ENCODE results near the gene DET1.
"Not testable (repeated sequence)": the region's sequence is repeated elsewhere in the genome, so short reads cannot be mapped to it uniquely, and the experiment has no call there.

The DET1 gene

DNA sequence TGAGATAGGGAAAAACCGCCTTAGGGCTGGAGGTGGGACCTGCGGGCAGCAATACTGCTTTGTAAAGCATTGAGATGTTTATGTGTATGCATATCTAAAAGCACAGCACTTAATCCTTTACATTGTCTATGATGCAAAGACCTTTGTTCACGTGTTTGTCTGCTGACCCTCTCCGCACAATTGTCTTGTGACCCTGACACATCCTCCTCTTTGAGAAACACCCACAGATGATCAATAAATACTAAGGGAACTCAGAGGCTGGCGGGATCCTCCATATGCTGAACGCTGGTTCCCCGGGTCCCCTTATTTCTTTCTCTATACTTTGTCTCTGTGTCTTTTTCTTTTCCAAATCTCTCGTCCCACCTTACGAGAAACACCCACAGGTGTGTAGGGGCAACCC lies 5.4 kb downstream of the DET1 start:
- not testable (repeated sequence) for DNase-seq (ENCODE audit: low read depth, low spot score)

DNA sequence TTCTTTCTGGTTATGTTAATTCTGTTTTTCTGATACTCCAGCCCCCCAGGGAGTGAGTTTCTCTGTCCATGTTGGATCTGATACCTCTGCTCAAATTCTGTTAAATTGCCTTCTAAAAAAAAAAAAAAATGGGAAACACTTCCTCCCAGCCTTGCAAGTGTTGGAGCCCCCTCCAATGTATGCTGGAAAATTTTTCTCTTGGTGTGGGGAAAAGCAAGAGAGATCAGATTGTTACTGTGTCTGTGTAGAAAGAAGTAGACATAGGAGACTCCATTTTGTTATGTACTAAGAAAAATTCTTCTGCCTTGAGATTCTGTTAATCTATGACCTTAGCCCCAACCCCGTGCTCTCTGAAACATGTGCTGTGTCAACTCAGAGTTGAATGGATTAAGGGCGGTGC lies 6.1 kb downstream of the DET1 start:
- DNase-seq (ENCODE audit: low read depth, low spot score): not testable (repeated sequence)

DNA sequence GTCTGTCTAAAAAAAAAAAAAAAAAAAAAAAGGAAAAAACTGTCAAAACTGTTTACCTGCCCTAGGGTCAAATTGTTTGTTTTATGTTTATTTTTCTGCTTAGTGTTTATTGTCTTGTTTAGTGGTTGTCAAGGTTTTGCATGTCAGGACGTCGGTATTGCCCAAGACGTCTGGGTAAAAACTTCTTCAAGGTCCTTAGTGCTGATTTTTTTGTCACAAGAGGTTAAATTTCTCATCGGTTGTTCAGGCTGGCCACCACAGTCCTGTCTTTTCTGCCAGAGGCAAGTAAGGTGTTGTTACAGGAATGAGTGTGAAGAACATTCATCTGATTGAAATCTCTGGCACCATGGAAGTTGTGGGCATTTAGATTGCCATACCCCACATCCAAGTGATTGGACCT lies 7.0 kb downstream of the DET1 start:
- no peak for DNase-seq (ENCODE audit: low read depth, low spot score)

DNA sequence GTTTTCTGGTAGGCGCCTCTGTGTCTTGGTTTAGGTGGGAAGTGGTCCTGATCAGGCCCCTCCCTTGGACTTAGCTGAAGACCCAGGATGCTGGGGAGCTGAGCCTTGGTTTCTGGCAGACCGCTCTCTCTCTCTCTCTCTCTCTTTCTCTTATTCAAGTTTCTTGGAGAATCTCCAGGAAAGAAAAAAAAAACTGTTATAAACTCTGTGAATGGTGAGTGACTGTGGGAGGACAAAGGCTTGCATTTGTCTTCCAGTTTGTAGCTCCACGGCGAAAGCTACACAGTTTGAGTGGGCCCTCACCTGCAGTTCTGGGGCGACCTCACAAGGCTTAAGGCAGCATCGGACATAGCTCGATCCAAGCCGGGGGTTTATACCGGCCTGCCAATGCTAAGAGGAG lies 7.5 kb downstream of the DET1 start:
- no peak for DNase-seq (ENCODE audit: low read depth, low spot score)

DNA sequence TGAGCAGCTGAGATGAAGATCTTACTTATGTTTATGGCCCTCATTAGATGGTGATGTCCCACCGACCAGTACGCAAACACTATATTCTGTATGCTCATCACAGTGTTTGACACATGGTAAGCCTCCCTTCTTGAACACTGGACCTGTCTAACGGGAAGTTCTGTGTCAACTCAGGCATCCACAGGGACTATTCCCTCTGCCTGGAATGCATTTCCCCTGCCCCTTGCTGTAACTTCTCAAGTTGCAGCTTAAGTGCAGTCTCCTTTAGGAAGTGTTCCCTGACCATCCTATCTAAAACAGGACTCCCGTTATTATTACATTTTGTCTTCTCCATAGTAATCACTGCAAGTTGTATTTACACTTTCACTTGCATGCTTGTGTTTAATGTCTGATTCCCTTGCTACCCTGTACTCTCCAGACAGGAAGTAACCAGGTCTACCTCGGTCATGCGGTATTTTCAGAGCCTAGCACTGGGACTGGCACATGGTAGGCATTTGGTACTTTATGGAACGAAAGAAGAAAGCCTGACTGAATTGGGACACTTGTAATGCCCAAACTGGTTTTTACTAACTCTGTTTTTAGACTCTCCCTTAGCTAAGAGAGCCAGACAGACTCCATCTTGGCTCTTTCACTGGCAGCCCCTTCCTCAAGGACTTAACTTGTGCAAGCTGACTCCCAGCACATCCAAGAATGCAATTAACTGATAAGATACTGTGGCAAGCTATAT lies 8.7 kb downstream of the DET1 start:
- no peak for DNase-seq (ENCODE audit: low read depth, low spot score)

GRCh38 chr15:88535607-88536313 lies 10.7 kb downstream of the DET1 start:
- no peak for DNase-seq (ENCODE audit: low read depth, low spot score)

- DNase-seq (ENCODE audit: low read depth, low spot score): no peak
Measured at GRCh38 chr15:88535100-88535499, 11.4 kb downstream of the DET1 start.

DNA sequence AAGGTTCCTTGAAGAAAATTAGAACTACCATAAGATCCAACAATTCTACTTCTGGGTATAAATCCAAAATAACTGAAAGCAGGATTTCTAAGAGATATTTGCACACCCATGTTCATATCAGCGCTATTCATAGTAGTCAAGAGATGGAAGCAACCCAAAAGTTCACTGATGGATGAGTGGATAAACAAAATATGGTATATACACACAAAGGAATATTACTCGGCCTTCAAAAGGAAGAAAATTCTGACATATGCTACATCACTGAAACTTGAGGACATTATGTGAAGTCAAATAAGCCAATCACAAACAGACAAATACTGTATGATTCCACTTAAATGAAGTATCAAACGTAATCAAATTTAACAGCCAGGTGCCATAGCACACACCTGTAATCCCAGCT lies 13.1 kb downstream of the DET1 start:
- no peak for DNase-seq (ENCODE audit: low read depth, low spot score)

GRCh38 chr15:88529021-88529630 lies 17.4 kb downstream of the DET1 start:
- no peak for DNase-seq (ENCODE audit: low read depth, low spot score)

DNA sequence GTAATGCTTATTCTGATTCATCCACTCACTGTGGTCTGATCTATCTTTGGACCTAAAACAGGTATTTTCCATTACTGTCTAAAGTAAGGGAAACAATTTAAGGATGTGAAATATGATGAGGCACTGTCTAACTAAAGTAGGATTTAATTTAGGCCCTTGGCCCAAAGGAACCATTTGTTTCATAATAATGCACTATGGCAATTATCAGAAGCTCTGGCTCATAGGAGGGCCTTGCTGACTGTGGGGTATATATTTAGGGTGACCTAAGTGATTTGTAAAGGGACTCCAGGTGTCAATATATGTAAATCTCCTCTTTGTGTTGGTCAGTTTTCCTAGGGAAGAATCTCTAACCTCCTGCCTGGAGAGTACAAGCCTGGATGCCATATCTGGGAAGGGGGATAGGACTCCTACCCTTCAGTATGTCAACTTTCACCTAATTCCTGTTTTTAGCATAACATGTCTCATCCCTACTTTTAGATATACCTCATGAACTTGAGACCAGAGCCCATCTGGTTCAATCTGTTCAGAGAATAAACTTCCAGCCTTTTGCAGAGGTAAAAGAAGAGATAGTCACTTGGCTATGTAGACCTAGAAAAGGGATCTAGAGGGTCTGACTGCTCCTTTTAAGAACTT lies 20.1 kb downstream of the DET1 start:
- DNase-seq (ENCODE audit: low read depth, low spot score): no peak

GRCh38 chr15:88525418-88525817 lies 21.1 kb downstream of the DET1 start:
- no peak for DNase-seq (ENCODE audit: low read depth, low spot score)

DNA sequence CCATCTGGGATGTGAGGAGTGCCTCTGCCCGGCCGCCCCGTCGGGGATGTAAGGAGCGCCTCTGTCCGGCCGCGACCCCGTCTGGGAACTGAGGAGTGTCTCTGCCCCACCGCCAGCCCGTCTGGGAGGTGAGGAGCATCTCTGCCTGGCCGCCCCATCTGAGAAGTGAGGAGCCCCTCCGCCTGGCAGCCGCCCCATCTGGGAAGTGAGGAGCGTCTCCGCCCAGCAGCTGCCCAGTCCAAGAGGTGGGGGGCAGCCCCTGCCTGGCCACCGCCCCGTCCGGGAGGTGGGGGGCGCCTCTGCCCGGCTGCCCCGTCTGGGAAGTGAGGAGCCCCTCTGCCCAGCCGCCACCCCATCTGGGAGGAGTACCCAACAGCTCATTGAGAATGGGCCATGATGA lies 22.4 kb downstream of the DET1 start:
- not testable (repeated sequence) for DNase-seq (ENCODE audit: low read depth, low spot score)

DNA sequence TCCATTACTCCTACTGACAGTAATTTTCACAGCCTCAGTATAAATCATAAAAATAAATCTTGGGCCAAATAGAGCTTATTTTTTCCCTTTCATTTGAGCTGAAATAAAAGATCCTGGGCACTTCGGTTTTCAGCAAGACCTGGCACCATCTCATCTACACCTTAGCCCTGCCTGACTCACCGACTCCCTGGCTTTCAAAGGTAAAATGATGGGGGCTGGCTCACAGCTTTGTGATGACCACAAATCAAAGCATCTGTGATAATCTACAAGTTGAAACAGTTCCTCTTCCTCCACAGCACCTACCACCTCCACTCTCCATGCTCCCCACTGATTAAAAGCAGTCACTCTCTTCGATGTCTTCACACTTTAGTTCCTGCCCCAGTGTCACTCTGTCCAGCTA lies 27.6 kb downstream of the DET1 start:
- DNase-seq (ENCODE audit: low read depth, low spot score): no peak

DNA sequence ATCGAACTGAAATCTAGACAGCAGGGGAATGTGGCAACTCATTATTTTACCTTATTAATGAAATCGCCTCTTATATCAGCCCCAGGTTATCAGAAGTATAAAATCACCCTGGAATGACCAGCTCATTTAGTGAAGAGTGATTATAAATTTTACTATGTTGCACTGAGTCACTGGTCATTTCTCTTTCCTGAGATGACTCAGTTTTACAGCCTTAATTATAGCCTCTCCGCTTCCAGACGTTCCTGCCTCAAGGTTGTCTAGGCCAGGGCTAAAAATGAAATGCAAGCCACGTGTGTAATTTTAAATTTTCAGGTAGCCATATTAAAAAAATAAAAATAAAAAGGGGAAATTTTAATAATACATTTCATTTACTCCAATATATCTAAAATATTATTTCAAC lies 33.3 kb downstream of the DET1 start:
- no peak for DNase-seq (ENCODE audit: low read depth, low spot score)

- DNase-seq (ENCODE audit: low read depth, low spot score): no peak
Measured at GRCh38 chr15:88512601-88513000, 33.9 kb downstream of the DET1 start.

GRCh38 chr15:88512078-88512477 lies 34.4 kb downstream of the DET1 start:
- DNase-seq (ENCODE audit: low read depth, low spot score): no peak

DNA sequence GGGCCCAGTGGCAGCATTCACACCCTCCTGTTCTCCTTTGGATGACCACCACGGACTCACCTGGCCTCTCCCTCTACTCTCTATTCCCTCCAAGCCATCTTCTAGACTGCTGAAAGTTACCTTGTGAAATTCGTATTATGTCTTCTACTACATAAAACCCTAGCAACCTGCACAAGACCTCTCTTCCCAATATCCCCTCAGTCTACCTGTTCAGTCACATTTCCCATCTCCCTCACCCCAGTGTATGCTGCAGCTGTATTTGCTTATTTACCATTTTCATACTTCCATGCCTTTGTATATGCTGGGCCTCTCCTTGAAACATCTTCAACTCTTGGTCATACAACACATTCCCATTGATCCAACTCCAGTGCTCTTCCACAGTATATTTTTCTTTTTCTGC lies 35.3 kb downstream of the DET1 start:
- no peak for DNase-seq (ENCODE audit: low read depth, low spot score)

DNA sequence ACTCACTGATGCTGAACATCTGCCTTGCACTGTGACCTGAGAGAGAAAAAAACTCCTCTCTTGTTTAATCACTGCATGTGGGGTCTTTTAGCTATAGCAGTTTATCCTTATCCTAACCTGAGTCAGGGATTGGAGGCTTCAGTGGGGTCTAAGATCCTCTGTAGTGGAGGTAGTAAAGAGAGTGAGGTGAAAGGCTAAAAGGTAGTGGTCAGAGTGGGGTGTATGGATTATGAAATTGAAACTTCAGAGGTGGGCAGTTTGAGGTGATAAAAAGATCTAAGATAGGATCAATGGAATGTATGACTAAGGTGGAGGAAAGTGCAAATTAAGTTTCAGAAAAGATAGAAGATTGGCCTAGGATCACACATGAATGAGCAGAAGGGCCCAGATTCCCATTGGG lies 36.5 kb downstream of the DET1 start:
- DNase-seq (ENCODE audit: low read depth, low spot score): no peak

DNA sequence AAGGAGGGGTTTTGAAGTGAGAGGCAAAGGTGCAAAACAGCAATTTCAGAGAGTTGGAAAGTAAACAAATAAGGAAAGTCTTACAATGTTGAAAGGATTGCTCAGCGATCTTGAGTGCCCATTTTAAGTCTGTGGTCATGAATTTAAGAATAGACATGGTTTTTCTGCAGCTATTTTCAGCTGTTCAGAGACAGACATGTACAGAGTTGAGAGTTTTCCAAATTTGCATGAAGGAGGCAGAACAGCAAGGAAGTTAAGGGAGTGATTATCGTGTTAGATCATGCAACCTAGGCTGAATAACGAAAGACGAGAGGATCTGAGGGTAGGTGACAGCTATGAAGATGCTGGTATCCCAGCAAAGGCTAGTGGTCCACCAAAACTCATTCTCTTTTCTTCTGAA lies 37.2 kb downstream of the DET1 start:
- no peak for DNase-seq (ENCODE audit: low read depth, low spot score)

DNA sequence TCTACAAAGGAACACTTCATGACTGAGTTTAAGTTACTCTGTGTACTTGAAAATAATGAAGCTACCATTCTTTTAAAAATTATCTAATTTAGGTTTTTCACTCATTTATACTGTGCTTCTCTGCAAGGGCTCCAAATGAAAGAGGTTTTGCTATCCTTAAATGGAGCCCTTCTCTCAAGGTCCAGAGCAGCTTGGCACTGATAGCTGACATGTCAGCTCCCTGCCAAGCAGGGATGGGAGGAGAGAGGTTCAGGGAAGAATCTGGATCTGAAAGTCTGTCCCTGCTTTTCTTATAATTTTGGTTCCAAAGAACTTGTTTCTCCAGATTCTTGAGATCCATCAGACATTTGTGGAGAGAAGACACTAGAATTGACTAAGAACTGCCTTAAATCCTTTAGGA lies 39.9 kb downstream of the DET1 start:
- DNase-seq (ENCODE audit: low read depth, low spot score): no peak

- DNase-seq (ENCODE audit: low read depth, low spot score): no peak
Measured at GRCh38 chr15:88505721-88506120, 40.8 kb downstream of the DET1 start.

DNA sequence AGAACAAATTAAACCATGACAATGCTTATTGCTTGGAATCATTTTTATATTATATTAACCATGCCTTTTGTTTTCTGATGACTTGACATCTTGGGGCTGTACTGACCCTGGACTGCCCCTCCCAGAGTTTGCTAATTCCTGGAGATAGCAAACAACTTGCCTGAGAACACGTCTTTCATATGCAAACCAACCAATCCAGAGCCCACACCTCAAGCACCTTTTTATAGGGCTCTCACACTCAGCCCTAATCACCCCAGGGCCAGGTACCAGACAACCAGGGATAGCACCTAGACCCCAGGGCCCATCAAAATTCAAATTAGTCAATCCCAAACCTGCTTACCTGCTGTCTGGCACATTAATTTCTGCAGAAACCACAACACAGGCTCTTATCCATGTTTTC lies 42.0 kb downstream of the DET1 start:
- no peak for DNase-seq (ENCODE audit: low read depth, low spot score)

- DNase-seq (ENCODE audit: low read depth, low spot score): no peak
Measured at GRCh38 chr15:88498996-88499395, 47.5 kb downstream of the DET1 start.

All from smooth muscle cell of the brain vasculature (primary cell).